ENCODE data around the gene RASGRF1. TPM values are rescaled to one million over a fixed set of nuclear protein-coding genes. Genes with fewer than 3 reads are reported as not detected.

Gene RASGRF1
- total and polyA plus RNA-seq, 12 donors, result under 0.01 to 0.86 (median 0.37) TPM; not detected in 9

DNA sequence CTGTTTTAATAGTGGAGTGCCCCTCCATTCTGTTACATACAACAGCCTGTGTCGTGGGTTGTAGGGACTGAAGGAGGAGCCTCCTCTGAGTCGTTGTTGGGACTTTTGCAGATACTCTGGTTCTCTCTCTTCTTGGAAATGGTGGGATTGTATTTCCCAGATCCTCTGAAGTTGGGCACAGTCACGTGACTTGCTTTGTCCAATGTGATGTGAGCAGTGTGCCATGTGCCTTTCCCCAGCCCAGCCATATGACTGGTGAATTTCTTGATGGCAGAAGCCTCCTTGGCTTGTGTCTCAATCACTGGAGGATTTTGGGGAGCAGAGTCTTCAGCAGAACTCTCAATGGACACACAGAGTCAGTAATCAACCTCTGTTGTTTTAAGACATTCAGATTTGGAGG lies 36.2 kb downstream of the RASGRF1 start:
- Histone ChIP-seq H3K4me1 (no peaks in the 10 kb centered on the region), H3K9me3 (no peaks in the 10 kb centered on the region), H3K36me3 (no peaks in the 10 kb centered on the region), H3K4me3 (no peak overlapping the region), H3K27me3 (peaks cover 0 to 22% (median 13%) of the 10 kb centered on the region in 7 donors), H3K27ac (no peak overlapping the region)
- intact Hi-C loops (cut with DNase I), result no loop called here
- DNase-seq (no peak), ATAC-seq (no peak)
- TF ChIP-seq CTCF (IDR thresholded peaks at IDR 0.05), result no peak
- 71 to 72% methylated on average over 3 of the region's 3 CpGs for WGBS, 2 donors

DNA sequence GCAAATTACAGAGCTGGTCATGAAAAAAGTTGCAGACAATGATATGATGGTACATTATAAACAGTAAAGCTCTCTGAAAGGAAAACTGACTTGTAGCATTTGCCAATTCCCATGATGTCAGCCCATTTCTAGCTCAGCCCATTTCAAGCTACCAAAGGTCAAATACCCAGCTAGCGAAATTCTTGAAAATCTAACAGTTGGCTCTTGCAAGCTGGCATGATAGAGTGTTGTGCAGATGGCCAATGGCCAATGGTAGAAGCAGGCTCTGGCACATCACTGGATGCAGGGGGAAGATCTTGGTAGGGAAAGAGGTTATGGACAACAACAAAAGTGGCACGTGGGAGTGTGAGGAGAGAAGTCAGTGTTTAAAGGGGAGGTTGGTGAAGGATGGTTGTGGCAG lies 36.7 kb downstream of the RASGRF1 start:
- Histone ChIP-seq H3K36me3 (no peaks in the 10 kb centered on the region), H3K27me3 (peaks cover 0 to 22% (median 13%) of the 10 kb centered on the region in 7 donors), H3K9me3 (no peaks in the 10 kb centered on the region), H3K4me1 (no peaks in the 10 kb centered on the region), H3K4me3 (no peak overlapping the region), H3K27ac (no peak overlapping the region)
- intact Hi-C loops (cut with DNase I), result no loop called here
- 79 to 81% methylated on average over 2 of the region's 2 CpGs for WGBS, 2 donors
- TF ChIP-seq CTCF (IDR thresholded peaks at IDR 0.05), result no peak
- DNase-seq (no peak), ATAC-seq (no peak)

DNA sequence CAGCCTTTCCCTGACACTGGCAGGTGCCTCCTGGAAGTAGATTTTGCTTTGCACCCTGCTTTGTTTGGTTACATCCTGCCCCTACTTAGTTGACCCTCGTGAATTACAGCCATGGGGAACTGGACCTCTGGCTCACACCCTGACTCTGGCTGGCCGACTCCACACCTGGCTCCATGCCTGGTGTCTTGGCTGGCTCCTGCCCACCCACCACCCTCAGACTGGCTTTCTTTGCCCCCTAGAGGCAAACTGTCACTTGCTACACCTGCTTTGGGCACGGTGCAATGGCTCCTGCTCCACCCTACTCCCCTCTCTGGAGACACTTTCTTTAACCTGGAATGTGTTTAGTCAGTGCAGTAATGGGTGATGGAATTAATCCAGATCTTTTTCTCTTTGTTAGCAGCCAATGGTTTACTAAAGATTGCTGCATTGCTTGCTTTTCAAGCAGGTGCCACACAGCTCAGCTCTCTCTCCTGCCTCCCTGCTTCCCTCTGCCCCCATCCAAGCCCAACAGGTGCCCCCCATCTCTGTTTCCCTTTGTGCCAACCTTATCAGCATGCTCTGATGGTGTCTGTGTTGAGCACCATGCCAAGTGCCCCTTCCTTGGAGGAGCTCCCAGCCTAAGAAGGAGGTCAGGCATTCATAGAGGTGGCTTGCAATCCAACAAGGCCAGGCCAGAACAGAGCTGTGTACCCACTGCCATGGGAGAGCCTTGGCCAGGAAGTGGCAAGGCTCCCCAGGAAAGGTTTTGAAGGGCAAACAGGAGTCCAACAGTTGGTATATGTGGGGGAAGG lies 38.4 kb downstream of the RASGRF1 start:
- no peak for ATAC-seq
- Histone ChIP-seq H3K27me3 (peaks cover 0 to 8% (median 4%) of the 10 kb centered on the region in 7 donors), H3K36me3 (no peaks in the 10 kb centered on the region), H3K9me3 (no peaks in the 10 kb centered on the region), H3K27ac (no peak overlapping the region), H3K4me1 (no peaks in the 10 kb centered on the region), H3K4me3 (no peak overlapping the region)
- no peak for TF ChIP-seq CTCF (IDR thresholded peaks at IDR 0.05)
- WGBS, 2 donors, result 42 to 46% methylated on average over 3 of the region's 3 CpGs
- intact Hi-C loops (cut with DNase I), result no loop called here
- DNase-seq, result no peak

GRCh38 chr15:79051029-79051428 lies 39.6 kb downstream of the RASGRF1 start:
- 70 to 71% methylated on average over 6 of the region's 6 CpGs for WGBS, 2 donors
- ATAC-seq, result no peak
- intact Hi-C loops (cut with DNase I), result no loop called here
- no peaks in the 10 kb centered on the region for H3K9me3 ChIP-seq
- no peak for DNase-seq
- H3K4me1 ChIP-seq, result no peaks in the 10 kb centered on the region
- H3K27ac ChIP-seq, result no peak overlapping the region
- peaks cover 0 to 5% (median 0%) of the 10 kb centered on the region in 7 donors for H3K27me3 ChIP-seq
- no peak overlapping the region for H3K4me3 ChIP-seq
- no peak for TF ChIP-seq CTCF (IDR thresholded peaks at IDR 0.05)
- H3K36me3 ChIP-seq, result no peaks in the 10 kb centered on the region

Measured in heart right ventricle (tissue), 16 donors.